ENCODE data around the gene LMBR1.
"Not testable (repeated sequence)": the region's sequence is repeated elsewhere in the genome, so short reads cannot be mapped to it uniquely, and the experiment has no call there.

LMBR1 gene

DNA sequence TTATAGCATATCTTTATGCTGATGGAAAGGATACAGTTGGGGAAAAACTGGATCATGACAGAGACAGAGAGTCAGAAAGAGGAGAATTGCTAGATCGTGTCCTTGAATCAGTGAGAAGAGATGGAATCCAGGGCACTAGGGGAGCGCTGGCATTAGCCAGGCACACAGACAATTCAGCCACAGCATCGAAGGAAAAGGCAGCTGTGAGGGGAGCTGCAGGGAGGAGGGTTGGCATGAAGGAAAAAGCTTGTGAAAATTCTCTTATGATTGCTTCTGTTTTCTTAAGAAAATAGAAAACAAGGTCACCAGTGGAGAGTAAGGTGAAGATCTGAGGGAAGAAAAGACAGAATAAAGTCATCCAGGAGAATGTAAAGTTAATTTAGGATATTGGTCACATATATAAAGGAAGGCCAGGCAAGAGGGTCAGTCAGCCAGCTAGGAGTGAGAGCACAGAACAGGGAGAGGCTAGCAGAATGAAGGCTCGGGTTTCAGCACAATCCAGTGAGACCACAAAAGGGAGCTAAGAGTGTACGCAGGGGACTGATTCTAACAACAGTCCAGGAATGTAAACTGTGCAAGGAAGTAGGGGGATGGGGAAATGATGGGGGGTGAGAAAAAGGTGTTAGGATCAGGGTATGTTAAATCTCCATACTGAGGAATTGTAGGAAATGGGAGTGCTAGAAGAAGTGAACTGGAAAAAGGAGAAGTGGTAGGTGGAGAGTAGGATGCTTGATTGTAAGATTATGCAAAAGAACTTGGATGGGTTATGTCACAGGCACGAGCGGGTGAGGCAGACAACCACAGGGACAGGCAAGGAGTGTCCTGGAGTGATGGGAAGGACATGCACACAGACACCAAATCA lies 140.4 kb downstream of the LMBR1 start:
- no peak for DNase-seq

DNA sequence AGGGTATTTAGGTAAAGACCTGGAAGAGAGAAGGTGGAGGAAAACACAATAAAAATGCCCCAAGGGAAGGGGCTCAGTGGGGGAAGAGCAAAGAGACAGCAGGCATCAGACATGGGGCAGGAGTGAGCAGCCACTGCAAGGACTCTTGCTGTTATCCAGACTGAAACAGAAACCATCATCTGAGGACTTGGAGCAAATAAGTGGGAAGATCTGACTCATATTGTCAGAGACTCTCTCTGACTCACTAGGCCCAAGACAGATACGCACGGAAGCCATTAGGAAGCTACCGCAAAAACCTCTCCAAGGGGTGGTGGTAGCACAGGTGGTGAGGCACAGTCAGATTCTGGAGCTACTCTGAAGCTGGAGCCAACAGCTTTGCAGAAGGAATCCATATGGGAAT lies 141.7 kb downstream of the LMBR1 start:
- no peak for DNase-seq

DNA sequence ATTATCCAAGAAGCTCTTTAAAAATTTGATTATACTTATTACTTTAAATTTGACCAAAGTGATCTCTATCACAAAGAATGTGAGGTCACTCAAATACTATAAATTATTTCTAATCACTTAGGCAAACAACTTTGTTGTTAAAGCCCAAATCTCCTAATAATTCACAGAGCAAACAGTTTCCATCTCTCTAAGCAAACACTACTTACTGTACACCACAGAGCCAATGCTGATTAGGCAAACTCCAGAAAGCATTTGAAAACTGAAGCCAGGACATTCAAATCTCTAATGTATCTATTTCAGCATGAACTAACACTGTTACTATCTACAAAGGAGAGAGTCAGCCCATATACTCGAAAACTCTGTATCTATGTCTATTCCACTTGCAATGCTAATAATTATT lies 145.3 kb downstream of the LMBR1 start:
- DNase-seq = no peak

DNA sequence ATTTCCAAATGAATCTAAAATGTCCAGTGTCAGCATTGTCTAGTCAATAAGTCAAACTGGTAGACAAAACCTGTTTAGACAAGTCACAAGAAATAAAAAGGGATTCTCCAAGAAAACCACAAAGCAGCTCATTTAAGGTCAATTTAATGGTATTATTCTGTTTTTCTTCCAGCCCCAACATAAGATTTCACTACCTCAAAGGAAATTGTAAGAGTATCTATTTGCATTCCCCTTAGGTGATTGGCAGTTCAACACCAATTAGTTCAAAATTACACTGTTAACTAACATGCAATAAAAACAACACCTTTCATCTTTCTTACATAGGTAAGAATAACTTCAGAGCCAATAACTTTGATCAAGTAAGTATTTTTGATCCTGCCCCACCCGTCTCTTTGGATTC lies 146.1 kb downstream of the LMBR1 start:
- DNase-seq = no peak

GRCh38 chr7:156739596-156739995 lies 153.4 kb downstream of the LMBR1 start:
- DNase-seq = no peak

- DNase-seq = no peak
Observed at GRCh38 chr7:156735851-156736250, 157.1 kb downstream of the LMBR1 start.

GRCh38 chr7:156733638-156734037 lies 159.3 kb downstream of the LMBR1 start:
- DNase-seq = no peak

DNA sequence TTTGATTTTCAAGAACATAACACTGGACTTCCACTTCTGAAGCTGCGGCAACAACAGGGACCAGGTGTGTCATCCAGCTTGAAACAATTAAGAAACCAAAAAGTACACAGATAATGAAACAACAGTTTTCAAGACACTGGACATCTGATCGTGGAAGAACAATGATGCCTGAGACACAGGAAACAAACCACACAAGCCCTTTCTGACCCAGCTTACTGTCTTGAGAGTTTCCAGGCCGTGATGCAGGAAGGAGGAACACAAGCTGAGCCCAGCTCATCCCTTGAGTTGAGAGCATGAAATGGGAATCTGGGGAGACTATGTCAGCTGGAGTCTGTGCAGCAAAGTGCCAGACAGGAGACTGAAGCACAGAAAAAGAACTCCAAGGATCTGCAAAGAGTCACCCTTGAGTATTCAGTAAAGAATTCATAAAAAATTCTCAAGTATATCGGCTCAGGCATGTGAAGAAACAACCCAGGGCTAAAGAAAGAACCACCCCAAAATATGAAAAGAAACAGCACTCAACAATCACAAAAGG lies 160.8 kb downstream of the LMBR1 start:
- DNase-seq = no peak

DNA sequence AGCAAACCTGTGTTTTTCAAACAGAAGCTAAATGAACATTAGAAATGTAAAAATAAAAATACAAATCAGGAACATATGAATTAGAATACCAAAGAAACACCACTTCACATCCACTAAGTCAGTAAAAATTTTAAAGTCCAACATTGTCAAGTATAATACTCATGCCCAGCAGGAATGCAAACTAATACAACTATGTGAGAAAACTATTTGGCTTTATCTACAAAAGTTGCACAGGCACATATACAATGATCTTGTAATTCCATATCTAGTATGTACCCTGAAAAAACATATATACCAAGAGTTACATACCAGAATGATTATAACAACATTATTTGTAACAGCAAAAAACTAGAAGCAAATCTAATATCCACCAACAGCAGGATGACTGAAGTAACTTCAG lies 161.3 kb downstream of the LMBR1 start:
- no peak for DNase-seq

DNA sequence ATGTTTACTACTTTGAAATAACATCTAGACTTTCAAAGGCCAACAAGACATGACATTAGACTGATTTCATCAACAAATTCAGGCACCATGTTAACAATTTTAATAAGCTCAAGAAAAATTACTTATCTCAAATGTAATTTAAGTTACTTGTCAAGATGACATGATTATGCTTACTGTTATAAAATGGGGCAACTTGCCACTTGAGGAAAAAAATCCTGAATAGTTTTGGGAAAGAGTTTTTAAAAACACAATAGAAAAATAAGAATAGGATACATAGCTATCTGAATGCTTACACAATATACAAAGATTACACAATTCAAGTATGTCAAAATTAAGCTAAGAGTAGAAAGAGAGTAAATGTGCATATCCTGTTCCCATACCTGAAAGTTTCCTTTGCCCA lies 167.0 kb downstream of the LMBR1 start:
- no peak for DNase-seq

GRCh38 chr7:156725073-156725472 lies 167.9 kb downstream of the LMBR1 start:
- no peak for DNase-seq

GRCh38 chr7:156722043-156722826 lies 170.7 kb downstream of the LMBR1 start:
- DNase-seq = no peak

- DNase-seq = no peak
Observed at GRCh38 chr7:156703773-156704482, 189.1 kb downstream of the LMBR1 start.

DNA sequence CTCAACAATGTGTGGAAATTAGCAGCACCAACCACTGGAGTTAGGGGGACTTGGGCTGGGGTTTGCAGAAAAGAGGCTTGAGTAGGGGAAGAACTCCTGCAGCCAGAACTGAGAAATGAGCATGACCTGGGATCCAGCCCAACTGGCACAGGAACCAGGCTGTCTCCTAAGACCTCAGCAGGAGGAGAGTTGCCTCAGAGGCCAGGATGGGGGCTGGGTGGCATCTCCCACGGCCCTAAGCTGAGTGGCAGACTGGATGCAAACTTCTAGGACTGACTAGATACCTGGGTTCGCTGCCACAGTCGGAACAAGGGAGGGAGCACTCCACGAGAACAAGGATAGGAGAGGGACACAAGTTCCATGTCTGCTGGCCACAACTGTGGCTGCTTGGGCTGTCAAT lies 189.8 kb downstream of the LMBR1 start:
- DNase-seq = no peak

DNA sequence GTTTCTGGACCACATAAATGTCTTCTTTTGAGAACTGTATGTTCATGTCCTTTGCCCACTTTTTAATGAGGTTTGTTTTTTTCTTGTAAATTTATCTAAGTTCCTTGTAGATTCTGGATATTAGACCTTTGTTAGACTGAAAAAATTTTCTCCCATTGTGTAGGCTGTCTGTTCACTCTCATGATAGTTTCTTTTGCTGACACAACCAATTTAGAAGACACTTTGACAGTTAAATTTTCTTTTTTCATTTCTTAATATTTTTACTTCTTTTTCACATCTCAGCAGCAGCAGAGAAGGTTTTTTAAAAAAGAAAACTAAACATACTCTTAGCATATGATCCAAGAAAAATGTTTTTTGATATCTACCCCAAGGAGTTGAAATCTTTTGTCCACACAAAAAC lies 190.6 kb downstream of the LMBR1 start:
- no peak for DNase-seq

DNA sequence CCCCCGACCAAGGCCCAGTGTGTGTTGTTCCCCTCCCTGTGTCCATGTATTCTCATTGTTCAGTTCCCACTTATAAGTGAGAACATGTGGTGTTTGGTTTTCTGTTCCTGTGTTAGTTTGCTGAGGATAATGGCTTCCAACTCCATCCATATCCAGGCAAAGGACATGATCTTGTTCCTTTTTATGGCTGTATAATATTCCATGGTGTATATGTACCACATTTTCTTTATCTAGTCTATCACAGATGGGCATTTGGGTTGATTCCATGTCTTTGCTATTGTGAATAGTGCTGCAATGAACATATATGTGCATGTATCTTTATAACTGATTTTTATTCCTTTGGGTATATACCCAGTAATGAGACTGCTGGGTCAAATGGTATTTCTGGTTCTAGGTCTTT lies 191.2 kb downstream of the LMBR1 start:
- DNase-seq = not testable (repeated sequence)

DNA sequence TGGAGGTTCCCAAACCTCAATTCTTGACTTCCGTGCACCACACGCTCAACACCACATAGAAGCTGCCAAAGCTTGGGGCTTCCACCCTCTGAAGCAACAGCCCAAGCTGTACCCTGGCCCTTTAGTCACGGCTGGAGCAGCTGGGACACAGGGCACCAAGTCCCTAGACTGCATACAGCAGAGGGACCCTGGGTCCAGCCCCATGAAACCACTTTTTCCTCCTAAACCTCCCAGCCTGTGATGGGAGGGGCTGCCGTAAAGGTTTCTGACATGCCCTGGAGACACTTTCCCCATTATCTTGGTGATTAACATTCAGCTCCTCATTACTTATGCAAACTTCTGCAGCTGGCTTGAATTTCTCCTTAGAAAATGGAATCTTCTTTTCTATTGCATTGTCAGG lies 194.5 kb downstream of the LMBR1 start:
- not testable (repeated sequence) for DNase-seq

DNA sequence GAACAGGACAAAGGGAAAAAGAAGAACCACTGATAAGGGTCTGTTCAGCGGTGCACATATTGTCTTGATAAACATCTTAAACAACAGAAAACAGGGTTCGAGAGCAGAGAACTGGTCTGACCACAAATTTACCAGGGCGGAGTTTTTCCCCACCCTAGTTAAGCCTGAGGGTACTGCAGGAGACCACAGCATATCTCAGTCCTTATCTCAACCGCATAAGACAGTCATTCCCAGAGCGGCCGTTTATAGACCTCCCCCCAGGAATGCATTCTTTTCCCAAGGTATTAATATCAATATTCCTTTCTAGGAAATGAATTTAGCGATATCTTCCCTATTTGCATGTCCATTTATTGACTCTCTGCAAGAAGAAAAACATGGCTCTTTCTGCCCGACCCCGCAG lies 195.7 kb downstream of the LMBR1 start:
- DNase-seq = not testable (repeated sequence)

DNA sequence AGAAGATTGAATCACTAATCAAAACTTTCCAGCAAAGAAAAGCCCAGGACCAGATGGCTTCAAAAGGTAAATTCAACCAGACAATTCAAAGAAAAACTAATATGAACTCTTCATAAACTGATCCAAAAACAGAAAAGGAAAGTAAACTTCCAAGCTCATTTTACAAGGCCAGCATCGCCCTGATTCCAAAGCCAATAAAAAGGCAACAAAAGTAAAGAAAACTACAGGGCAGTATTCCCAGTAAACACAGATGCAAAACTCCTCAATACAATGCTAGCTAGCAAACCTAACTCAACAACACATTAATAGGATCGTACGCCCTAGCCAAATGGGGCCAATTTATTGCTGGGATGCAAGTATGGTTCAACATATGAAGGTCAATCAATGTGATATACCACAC lies 199.4 kb downstream of the LMBR1 start:
- DNase-seq = no peak

GRCh38 chr7:156692849-156693248 lies 200.1 kb downstream of the LMBR1 start:
- DNase-seq = no peak

DNA sequence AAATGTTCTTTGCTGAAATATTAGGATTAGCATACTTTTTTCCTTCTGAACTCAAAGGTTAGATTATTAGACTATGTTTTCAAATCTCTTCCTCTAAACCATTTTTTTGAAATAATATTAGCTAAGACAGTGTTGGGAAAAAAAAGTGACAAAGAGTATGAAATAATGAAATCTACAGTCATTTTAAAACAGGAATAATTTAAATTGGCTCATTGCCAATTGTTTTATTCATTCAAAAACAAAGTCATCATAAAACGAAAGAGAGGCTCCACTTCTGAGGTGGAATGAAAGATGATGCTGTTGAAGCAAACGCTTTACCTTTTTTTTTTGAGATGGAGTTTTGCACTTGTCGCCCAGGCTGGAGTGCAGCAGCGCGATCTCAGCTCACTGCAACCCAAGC lies 201.2 kb downstream of the LMBR1 start:
- no peak for DNase-seq

DNA sequence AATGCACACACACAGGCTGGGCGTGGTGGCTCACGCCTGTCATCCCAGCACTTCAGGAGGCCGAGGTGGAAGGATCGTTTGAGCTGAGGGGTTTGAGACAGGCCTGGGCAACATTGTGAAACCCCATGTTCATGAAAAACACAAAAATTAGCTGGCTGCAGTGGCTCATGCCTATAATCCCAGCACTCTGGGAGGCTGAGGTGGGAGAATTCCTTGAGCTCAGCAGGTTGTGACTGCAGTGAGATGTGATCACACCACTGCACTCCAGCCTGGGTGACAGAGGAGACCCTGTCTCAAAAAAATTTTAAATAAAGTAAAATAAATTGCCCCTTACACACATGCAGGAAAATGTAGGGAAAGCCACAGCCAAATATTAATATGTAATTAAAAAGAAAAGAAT lies 208.3 kb downstream of the LMBR1 start:
- DNase-seq = no peak

- DNase-seq = no peak
Observed at GRCh38 chr7:156684251-156684650, 208.7 kb downstream of the LMBR1 start.
